Stimulated activated CD8-positive, alpha-beta memory T cell treated with anti-CD3 and anti-CD28 coated beads, Interleukin-12 subunit alpha, Interleukin-12 subunit beta, amount 100 ng/mL, for 4 hours (primary cell): ENCODE data around the gene ADCY2.

ENCODE experiments used
- DNase-seq: peaks from one replicate; pipeline ENCODE4 v3.0.0-alpha.2; 2020; ENCODE audit warnings: low read depth

Gene ADCY2

GRCh38 chr5:7745882-7746610 is 350.1 kb downstream of the ADCY2 start:
- no peak for DNase-seq

DNA sequence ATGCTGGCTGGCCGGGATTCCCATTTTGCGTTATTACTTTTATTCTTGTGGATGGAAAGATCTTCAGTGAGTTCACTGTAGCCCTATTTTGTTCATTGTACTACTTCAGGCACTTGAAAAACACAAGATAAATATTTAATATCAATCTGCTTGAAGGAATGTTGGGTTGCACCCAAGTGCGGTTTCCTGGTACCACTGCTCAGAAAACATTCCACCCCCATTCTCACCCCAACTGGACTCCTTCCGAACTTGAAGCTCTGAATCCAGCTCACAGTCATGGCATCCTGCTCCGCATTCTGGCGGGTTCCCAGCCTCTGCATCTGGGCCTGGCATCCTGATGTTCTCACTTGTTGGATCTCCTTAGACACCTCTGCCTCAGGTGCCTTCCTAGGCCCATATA is 351.8 kb downstream of the ADCY2 start:
- no peak for DNase-seq

- DNase-seq, result no peak
Measured at GRCh38 chr5:7749626-7750025, 353.7 kb downstream of the ADCY2 start.

DNA sequence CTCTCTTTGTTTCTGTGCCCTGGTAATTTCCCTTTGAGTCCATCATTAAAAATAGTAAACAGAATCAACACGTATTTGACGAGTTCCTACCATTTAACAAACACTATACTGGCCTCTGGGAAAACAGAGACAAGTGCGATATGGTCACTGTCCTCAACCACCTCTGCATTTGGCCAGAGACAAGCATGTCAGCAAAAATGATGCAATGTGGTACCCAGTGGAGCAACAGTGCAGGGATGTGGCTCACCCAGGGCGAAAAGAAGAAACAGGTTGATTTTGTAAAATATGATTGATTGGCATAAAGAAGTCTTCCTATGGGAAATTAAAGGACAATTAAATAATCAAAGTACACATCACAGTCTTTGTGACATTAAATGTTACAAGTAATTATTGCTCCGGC is 355.9 kb downstream of the ADCY2 start:
- no peak for DNase-seq

DNA sequence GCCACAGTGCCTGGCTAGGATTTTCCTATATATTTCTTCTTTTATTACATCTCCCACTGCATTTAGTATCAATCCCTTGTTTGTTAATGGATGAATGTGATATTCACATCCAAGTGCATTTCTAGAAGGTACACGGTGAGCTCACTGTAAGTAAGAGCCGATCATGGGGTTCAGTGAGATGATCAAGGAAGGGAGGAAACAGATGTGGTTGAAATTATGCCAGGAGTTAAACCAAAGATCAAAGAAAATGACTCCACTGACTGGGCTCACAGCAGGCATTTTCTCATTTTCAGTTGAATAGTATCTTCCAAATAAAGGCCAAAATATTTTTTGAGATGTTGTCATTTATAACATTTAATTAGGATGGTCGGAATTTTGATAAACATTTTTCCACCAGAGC is 357.2 kb downstream of the ADCY2 start:
- no peak for DNase-seq

DNA sequence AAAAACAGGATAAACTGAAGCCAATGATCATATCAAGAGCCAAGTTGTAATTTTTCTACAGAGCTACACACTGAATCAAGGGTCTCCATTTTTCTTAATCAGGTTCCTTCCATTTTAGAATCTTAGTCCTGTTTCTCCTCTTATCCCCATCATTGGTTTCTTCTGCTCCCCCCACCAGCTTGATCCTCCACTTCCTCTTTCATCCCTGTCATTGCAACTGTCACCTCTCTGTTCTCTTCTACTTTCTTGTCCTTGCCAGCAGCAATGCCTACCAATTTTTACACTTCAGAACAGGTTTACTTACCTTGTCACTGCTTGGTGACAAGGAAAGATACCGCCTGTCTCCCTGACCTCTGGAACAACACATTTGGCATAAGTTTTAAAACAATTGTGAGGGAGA is 357.7 kb downstream of the ADCY2 start:
- no peak for DNase-seq

- DNase-seq, result no peak
Measured at GRCh38 chr5:7754490-7754889, 358.6 kb downstream of the ADCY2 start.

DNA sequence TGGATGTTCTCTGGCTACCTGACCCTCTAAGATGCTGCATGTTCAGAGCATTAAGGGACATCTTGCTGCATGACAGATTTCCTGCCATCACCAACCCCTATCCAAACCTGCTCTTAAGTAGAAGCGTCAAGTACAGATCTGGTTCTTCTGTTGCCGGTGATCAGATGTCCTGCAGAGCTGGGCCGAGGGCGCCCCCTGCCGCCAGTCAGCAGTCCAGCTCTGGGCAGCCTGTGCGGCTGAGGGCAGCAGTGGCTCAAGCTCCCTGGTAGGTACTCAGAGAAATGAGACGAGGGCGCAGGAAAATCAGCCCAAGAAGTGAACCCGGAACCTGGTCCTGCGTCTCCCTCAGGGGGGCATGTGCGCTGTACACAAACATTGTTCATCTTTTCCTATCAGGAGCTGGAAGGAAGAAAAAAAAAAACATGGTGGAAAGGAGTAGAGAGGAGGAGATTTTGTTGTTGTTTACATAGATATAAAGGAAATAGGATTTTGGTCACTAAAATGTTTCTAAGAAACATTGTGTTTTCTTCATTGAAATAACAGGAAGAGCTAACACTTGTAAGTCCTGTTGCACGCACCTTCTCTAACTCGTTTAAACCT is 359.2 kb downstream of the ADCY2 start:
- DNase-seq, result no peak

DNA sequence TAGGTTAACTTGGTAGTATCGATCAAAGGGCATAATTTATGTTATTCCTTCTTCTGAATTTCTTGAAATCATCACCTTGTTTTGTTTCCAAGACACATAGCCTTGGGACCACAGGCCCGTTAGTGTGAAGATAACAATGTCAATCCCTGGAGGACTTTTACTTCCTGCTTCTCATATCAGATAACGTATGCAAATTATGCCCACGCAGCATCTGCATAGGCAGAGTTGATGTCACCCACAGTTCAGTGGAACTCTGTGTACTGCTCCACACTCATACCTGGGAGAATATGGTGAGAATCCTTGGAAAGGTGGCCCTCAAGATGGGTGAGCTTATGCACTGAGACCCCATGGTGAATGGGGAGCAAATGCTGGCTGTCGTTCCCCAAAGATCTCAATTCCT is 360.0 kb downstream of the ADCY2 start:
- no peak for DNase-seq

DNA sequence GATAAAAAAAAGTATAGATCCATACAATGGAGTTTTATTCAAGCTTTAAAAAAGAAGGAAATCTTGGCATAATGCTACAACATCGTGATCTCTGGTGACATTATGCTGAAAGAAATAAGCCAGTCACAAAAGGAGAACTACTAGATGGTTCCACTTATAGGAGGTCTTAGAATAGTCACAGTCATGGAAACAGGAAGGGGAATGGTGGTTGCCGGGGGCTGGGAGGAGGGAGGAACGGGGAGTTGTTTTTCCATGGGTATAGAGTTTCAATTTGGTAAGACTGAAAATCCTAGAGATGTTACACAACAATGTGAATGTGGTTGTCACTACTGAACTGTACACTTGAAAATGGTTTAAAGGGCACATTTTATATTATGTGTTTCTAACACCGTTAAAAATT is 360.5 kb downstream of the ADCY2 start:
- no peak for DNase-seq

- no peak for DNase-seq
Measured at GRCh38 chr5:7759257-7759871, 363.4 kb downstream of the ADCY2 start.

DNA sequence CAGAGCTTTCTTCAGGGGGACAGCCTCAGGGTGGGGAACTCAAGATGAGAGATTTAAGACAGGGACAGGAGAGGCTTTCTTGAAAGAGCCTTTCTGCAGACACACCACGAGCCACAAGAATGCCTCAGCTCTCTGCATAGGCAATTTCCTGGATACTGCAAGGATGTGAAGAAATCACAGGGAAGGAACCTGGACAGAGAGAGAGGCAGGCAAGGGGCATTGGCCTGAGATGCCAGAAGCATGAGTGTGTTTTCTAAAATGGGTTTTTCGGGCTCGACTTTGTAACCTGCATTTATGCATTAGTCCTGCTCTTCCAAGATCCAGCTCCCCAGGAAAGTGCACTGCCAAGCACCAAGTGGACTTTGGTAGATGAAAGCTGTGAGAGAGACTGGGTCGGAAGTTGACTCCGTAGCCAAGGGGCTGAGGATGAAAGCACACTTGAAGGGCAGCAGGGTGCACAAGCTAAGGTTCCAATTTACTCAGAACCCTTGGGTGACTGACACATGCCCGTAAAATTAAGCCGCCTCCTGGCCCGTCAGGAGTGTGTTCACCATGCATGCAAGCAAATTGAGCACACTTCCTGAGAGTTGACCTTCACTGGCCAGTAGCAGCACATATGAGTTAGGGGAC is 364.1 kb downstream of the ADCY2 start:
- no peak for DNase-seq

- no peak for DNase-seq
Measured at GRCh38 chr5:7762267-7762666, 366.3 kb downstream of the ADCY2 start.

DNA sequence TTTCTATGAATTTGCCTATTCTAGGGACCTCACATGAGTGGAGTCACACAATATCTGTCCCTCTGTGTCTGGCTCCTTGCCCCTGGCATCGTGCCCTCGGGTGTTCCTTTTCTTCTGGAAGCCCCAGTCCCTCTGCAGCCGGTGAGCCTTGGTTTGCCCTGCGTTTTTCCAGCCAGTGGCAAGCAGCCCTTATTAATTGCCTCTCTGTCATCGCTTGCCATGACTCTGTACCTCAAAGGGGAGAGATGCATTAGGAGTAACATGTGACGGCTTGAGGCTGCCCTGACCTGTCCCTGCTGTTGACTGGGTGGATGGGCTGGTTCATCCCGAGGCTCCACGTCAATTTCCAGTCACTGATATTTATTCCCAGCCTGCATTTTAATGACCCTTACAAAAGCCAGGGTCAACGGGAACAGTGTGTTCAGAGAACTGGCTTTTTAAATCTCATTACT is 367.7 kb downstream of the ADCY2 start:
- no peak for DNase-seq

GRCh38 chr5:7764452-7764851 is 368.5 kb downstream of the ADCY2 start:
- DNase-seq, result no peak

DNA sequence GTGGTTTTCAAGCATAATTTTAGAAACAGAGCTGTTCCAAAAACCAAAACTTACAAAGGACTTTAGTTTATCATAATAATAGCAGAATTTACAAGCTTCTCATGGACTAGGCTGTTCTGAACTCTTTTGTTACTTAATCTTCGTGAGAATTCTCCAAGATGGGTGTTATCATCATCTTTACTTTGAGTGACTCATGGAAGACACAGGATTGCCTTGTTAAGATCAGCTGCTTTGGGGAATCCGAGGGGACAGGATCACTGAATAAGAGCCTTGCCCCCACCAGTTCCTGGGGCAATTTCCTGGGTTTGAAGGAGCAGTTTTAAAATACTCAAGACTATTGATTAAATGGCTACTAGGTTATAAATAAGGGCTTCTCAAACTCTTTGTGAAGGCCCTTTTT is 374.5 kb downstream of the ADCY2 start:
- DNase-seq, result no peak

GRCh38 chr5:7772141-7772540 is 376.2 kb downstream of the ADCY2 start:
- no peak for DNase-seq

DNA sequence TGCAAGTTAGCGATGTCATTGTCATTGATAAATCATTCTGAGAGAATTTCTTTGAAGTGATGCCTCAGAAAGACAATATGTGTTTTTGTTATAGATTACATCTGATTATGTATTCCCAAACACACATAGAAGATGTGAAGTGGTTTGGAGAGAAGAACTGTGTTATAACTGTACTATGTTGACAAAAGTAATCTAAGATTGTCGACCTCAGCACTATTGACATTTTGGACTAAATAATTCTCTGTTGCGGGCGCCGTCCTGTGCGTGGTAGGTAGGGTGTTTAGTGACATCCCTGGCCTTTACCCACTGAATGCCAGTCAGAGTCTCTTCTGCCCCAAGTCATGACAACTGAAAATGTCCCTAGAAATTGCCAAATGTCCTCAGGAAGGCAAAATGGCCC is 377.2 kb downstream of the ADCY2 start:
- no peak for DNase-seq

GRCh38 chr5:7776442-7776841 is 380.5 kb downstream of the ADCY2 start:
- DNase-seq, result no peak

DNA sequence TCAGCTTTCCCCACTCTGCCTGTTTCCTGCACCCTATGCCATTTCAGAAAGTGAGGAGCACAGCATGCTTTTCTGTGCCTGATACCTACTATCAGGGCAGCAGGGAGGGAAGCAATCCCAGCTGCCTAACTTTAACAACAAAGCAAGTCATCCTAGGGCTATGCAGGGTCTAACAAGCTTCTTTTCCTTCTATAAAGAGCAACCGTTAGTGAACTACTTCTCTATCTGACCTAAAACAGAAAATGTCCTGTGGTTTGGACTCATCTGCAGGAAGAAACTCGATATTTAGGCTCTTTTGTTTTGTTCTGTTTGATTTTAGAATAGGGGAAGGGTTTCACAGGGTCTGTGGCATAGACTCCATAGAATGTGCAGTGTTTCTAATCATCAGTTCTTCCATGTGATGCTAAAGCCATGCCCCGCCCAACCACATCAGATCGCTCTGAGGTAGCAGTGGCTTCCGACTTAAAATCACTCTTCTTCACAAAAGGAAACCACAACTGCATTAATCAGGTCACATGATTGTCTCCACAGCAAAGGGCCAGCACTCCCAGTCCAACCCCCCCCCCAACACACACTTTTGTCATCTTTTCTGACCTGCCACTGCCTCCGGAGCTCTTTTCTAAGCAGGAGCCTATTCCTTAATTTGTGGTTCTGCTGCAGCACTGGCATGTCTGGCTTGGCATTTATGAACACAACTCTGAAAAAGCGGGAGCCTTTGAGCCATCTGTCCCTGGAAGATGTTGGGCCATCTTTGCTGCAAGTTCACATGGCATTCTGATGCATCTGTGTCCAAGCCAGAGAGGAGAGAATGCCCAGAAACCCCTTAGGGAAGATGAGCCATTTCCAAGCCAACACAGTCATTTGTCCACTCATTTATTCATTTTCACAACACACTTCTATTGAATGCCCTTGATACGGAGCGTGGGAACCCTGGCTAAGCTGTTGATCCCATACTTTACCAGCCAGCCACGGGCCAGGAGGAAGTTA is 383.4 kb downstream of the ADCY2 start:
- DNase-seq, result no peak

DNA sequence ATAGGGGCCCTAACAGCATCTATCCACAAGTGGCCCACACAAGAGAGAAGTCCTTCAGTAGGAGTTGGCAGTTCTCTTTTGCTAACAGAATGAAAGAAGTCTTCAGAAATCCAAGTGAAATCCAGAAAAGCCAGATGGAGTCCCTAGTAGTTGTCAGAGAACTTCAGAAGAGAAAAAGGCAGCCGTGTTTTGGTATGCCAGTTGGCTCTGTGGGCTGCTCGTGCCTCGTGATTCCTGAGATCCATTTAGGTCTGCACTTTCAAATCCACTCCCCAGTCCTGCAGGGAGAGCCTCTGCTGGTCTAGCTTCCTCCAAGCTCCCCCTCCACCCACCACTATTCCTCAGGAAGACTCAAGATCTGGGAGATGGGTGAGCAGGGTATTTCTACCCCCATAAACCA is 386.0 kb downstream of the ADCY2 start:
- no peak for DNase-seq
